ENCODE data around the gene RUNX1.
"Not testable (repeated sequence)": the region's sequence is repeated elsewhere in the genome, so short reads cannot be mapped to it uniquely, and the experiment has no call there.

RUNX1 gene

DNA sequence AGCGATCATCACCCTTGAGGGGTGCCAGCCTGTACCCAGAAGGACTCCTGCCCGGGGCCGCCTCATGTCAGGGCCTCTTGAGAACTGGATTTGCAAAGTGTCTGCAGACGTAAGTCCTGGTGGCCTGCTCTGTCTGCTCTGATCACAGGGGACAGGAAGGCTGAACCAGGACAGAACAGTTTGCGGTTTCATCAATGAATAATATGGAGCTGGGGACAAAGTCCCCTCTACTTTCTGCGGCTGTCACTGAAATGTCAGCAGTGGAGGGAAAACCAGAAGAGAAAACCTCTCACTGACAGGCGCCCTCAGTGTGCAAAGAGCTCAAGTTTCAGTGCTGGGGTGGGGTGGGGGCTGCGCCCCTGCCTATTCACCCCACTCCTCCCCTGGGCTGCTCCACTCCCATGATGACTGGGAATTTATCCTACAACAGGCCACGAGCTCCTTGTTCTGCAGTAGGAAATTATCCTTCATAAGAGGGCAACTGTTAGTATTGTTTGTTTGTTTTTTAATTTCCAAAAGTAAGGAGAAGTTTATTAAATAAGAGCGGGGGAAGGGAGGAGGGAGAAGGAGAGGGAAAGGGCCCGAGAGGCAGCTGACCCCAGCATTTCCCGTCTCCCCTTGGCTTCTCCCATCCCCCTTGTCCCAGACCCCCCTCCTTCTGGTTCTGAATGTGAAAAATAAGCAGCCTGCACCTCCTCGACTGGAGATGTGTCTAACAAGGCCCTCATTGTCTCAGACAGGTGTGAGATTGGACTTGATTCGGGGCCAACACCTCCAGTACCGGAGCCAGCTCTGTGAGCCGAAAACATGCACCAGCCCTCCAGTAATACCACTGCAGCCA, 231.1 kb downstream of the RUNX1 start:
- DNase-seq = no peak

- DNase-seq = no peak
These were observed 233.0 kb downstream of the RUNX1 start for GRCh38 chr21:34815831-34816705.

- no peak for DNase-seq
These were observed 234.6 kb downstream of the RUNX1 start for GRCh38 chr21:34814529-34814951.

DNA sequence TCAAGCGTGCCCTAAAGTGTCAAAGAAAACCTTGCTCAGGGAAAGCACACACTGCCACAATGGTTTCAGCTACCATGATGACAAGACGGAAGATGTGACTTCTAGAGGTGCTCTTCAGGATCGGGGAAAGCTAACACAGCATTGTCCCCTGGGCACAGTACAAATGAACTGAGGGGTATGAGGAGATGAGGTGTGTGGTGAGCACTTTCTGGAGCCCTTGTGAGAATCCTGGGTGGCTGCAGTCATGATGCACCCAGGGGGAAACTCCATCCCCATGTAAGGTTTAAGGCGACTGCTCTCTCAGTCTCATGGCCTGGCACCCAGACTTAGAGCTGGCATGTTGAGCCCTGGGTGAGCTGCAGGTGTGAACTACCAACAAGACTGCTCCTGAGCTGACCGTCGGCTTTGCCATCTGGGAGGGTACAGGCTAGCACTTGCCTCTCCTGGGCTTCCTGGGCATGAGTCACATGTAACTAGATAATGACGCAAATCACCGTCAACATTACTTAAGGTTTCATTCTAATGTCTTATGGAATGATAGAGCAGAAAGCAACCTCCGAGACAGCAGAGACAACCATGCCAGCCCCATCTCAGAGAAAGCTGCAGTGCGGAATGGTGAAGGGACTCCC, 235.7 kb downstream of the RUNX1 start:
- no peak for DNase-seq

DNA sequence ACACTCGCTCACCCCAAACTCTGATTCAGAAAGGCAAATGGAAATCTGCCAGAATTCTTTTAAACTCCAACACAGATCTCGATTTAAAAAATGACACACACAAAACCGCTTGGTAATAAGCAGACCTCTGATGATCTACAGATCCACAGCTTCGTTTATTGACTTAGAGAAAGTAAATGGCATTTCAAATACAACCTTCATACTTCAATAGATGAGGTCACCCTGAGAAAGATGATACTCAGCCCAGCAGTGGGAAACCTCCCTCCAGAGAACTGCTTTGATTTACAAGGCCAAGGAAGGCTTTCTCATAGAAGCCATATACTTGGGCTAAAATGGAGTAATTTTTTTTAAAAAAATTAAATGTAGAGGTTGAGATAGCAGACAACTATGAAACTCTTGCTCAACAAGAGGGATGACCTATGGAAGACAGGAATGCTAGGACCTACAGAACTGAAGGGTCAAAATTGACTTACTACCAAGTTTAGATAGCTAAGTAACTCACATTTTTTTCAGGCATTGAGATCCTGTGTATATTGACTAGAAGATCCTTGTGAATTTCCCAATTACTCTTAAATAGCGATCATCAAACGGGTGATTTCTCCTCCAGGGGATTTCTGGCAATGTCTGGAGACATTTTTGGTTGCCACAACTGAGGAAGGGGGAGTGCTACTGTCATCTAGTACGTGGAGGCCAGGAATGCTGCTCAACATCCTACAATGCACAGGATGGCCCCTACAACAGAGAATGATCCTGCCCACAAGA, 236.4 kb downstream of the RUNX1 start:
- DNase-seq = no peak

- no peak for DNase-seq
These were observed 237.7 kb downstream of the RUNX1 start for GRCh38 chr21:34811368-34811767.

DNA sequence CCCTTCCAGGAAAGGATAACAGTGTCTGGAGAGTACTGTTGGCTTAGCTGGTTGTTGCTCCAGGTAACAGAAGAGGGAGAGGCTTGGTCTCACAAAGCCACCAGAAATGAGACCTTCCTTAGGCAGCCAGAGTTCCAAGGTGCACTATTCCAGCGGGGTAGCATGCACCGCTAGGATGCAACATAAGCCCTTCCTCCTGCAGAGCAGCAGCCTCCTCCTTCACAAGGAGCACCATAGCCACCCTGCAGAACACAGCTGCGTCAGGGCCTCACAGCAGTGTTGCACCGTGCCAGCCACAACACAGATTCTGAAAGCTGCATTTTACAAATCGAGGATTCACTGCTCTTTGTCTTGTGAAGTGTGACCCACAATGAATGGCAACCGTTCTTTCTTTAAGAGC, 238.3 kb downstream of the RUNX1 start:
- DNase-seq = no peak

DNA sequence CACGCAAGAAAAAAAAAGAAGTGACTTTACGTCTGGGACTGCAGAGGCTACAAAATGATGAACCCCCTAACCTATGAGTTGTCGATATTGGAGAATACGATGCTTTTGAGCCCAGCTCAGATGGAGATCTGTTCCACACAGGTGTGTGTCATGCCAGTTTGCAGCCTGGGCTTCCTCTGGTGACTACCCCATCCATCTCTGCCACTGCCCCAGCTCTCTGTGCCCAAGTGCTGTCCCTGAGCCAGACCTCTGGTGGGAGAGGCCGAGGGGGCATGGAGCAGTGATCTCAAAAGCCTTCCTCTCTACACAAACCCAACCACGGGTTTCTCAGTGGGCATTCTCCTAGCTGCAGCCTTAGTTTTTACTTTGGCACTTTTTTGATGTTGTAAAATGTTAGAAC, 239.3 kb downstream of the RUNX1 start:
- no peak for DNase-seq

DNA sequence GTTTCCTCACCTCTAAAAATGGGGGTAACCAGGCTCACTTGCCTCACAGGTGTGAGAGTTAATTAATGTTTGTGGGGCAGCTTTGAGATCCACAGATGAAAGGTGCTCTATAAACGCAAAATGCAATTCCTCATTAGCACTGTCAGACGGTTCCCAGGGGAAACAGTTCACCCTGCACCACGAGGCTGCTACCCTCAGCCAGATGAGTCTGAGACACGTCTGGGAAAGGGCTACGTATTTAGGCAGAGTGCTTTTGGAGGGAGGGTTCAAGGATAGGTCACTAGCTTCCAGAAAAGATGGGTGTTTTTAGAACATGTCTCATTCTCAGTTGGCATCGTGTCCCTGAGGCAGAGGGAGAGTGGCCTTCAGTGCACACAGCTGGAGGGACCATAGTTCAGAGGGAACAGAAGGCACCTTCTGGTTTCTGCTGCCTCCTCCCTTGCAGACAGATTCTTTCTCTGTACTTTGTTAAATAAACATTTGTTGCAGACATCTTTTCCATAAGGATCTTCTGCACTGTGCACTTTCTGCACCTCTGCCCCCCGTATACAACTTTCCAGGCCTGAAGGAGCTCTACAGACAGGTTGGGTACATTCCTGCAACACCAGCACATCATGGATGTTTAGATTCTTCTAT, 240.4 kb downstream of the RUNX1 start:
- no peak for DNase-seq

DNA sequence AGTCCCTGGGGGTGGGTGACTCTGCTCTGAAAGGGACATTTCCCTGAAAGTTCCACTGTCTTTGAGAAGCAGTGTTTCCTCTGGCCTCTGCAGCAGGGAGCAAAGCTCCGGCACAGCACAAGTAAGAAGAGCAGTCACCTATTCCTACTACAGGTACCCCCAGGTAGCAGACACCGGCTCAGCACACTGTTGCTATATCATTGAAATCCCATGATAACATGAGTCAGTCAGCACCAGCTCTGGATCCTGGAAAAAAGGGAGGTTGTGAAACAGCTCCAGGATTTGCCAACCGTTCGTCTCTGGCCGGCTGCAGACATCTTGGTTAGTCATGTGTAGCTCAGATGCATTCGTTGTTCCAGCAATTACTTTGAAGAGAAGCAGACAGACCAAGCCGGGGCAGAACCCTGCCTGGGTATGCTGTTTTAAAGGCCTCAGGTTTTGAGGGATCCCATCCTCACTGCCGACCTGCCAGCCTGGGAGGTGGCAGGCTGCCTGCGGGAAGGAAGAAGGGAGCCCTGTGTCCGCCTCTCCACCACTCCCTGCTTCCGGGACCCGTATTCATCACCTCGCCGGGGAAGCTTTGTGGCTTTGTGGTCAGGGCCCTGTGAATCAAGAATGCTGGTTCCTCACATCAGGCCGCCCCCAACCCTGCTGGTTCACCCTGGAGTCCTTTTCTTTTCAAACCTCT, 241.1 kb downstream of the RUNX1 start:
- no peak for DNase-seq

DNA sequence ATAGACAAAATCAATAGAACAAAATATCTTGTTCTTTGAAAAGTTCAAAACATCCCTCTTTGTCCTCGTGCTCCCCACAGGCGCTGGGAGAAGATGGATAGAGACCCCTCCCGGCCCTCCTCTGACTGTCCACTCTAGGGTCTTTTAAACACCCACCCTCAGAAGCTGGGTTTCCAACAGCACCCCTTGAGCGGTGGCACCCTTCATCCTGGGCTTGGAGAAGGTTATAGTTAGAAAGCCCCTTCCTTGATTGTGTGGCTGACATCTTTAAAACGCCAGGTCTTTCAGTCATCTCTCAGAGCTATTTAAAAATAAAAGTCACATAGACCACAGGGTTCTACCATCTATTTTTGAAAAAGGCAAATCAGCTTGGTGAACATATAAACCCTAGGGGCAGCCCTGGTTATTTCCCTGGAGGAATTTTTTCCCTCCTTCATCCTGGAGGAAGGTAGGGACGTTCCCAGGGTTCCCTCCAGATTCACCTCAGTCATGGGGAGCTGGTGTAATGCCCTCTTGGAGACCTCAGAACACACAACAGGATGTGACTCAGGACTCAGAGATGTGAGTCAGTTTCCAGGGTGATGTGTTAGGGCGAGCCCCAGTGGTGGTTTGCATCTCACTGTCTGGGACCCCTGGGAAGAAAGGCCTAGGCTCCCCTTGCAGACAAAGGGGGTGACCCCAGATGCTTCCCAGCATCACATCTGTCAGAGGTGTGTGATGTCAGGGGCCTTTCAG, 241.8 kb downstream of the RUNX1 start:
- no peak for DNase-seq

GRCh38 chr21:34806423-34806822, 242.7 kb downstream of the RUNX1 start:
- no peak for DNase-seq

GRCh38 chr21:34805157-34805556, 243.9 kb downstream of the RUNX1 start:
- DNase-seq = no peak

GRCh38 chr21:34804584-34804983, 244.5 kb downstream of the RUNX1 start:
- DNase-seq = not testable (repeated sequence)

- no peak for DNase-seq
These were observed 245.2 kb downstream of the RUNX1 start for GRCh38 chr21:34803782-34804370.

DNA sequence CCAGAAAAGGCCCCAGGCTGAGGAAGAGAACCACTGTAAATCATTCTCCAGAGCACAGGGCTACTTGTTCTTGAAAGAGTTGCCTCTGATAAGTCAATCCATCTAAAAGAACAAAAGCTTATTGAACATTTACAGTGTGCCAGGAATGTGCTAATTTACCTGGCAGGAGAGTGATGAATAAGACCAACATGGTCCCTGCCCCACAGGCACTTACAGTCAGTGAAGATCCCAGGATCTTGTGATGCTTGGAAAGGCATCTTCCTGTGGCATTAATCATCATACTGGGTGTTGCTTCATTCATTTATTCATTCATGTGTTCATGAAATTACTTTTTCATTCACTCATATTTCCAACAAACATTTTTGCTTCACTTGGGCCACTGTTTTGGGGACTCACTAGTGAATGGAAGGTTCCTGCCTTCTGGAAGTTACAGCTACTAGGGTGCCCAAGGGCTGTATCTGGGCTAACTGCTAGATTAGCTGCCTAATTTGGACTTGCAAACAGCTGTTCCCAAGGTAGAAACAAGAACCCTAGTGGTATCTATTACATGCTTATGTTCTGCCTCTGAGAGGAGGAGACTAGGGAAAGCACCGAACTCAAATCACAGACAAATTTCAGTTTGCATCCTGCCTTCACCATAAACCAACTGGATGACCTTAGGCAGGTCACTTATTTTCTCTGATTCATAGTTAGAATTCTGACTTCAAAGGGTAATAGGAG, 246.8 kb downstream of the RUNX1 start:
- no peak for DNase-seq

DNA sequence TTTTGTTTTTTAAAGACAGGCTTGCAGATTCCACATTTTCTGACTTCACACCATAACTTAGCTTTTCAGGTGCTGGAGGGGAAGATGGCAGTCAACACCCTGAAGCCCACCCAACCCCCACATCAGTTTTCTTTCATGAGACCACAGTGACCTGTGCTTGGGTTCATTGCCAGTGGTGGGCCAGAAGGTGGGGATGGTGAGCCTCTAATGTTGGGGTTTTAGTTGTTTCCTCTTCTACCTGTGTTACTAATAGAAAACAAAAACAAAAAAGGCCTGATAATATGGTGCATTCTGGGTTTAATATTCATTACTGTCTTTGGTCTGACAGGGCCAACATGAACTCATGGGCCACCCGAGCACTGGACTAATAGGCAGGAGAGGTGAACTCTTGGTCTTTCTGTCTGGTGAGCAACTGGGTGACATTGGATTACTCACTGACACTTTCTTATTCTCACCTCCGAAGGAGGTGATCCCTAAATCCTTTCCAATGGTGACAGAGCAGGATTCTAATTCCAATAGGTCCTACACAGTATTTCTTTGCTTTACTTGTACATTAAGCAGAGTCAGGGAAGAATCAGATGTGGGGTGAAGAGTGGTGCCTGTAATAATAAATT, 247.5 kb downstream of the RUNX1 start:
- DNase-seq = no peak

- DNase-seq = no peak
These were observed 248.1 kb downstream of the RUNX1 start for GRCh38 chr21:34800797-34801518.

DNA sequence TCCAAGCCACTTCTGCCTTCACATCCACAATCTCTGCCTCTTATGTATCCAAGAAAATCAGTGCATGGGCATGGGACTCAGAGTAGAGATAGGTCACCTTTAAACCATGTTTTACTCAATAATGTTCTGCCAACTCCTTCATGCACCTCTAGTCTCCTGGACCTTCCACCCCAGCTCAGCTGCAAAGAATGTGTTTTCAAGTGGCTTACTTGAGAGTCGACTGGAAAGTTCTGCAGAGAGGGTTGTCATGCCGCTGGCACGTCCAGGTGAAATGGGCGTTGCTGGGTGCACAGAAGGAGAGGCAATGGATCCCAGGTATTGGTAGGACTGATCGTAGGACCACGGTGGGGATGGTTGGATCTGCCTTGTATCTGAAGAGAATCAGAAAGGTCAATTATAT, 250.0 kb downstream of the RUNX1 start:
- no peak for DNase-seq

All from cerebellar nuclear complex (tissue), 1 donor.